T follicular helper cell (primary cell): ENCODE results near the gene CXCR4.
"Not testable (repeated sequence)": the region's sequence is repeated elsewhere in the genome, so short reads cannot be mapped to it uniquely, and the experiment has no call there.

Experiments used
- DNase-seq: peaks from one replicate; pipeline ENCODE4 v3.0.0-alpha.2; 2020; ENCODE audit warnings: low read depth

Gene CXCR4

DNA sequence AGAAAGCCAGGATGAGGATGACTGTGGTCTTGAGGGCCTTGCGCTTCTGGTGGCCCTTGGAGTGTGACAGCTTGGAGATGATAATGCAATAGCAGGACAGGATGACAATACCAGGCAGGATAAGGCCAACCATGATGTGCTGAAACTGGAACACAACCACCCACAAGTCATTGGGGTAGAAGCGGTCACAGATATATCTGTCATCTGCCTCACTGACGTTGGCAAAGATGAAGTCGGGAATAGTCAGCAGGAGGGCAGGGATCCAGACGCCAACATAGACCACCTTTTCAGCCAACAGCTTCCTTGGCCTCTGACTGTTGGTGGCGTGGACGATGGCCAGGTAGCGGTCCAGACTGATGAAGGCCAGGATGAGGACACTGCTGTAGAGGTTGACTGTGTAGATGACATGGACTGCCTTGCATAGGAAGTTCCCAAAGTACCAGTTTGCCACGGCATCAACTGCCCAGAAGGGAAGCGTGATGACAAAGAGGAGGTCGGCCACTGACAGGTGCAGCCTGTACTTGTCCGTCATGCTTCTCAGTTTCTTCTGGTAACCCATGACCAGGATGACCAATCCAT is 2.7 kb downstream of the CXCR4 start:
- DNase-seq: no peak

DNA sequence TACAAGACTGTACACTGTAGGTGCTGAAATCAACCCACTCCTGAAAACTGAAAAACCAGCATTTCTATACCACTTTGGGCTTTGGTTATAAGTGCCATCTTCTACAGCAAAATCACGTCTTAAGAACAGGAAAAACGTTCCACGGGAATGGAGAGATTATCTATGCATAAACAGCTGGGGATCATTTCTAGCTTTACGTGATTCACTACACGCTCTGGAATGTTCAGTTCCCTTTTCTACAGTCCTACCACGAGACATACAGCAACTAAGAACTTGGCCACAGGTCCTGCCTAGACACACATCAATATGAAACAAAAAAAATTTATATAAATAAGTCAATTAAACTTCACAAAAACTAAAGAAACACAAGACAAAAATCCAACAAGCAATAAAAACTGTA is 3.6 kb downstream of the CXCR4 start:
- no peak for DNase-seq

DNA sequence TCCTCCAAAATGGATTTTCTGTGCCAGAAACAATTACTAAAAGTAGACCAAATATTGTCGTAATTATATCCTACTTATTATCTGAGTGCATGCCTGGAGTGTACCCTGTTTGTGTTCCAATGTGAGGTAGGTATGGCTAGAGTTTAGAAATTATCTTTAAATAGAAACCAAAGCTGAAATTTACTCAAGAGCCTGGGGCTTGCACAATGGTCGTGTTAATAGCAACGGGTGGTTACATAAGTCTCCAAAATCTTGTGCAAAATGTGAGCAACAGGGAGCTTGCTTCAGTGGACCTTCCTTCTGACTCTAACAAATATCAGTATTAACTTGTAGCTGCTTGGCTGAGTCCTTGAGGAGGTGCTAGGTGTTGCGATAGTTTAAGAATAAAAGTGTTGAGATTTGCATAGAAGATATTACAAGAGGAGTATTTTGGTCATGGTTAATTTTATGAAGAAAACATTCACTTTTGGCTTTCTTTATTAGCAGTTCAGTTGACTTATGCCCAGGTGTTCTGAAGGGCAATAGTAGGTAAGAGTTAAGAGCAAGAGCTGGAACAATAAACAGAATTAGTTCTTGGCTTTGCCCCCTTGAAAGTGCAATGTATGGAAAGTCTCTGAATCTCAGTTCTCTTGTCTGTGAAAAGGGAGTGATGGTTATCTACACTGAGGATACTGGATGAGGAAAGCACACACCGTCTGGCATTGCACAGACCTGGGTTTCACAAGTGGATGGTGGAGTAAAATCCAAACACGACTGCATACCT is 4.6 kb downstream of the CXCR4 start:
- DNase-seq: no peak

DNA sequence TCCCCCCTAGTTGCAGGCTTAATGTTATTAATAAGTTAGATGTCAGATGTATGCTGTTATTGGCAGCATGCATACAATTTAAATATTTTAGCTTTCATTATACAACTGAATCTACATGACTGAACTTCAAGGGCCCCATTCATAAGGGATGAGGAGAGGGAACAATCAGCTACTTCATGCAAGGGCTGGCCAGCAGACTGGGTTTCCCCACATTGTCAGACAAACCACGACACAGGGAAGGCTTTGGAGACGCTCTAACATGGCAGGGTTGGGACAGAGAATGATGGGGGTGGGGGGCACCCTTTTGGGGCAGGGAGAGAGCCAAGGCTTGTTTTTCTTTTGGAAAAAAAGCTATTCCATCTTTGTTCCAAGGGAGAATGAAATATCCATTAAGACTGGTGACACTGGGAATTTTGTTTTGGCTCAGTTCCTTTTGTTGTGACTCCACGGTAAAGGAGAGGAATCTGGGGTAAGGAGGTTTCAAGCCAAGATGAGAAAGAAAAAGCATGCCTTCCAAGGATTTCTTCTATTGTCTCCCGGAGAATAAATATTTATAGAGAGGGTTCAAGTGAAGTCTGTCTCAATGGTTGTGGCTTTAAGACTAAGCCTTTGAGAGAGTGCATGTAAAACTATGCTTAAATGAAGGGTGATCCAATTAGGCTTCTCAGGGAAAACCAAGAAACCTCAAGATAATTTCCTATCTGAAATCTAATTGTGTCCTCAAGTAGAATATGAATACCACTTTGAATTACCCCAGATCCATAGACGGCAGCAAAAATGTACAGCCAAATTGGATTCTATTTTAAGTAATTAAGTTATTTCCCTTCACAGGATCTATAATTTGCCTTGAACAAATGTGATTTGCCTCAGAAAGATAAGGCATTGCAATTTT is 5.4 kb downstream of the CXCR4 start:
- DNase-seq: no peak

DNA sequence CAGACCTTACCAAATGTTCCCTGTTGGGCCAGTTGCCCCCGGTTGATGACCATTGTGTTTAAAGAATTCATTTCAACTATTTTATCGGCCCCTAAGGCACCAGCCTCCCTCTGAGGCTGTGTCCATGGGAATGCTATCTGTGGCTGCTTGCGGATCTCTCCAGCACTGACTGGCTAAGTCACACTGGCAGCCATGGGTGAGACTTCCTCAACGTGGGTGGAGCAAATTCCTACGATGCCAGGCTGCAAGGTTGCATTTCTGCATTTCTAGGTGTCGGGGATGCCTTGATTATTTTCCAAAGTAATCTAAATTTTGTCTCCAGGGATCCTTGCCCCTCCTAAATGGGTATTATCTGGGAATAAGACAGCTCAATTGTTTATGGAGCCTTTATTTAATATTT is 6.2 kb downstream of the CXCR4 start:
- DNase-seq: no peak

DNA sequence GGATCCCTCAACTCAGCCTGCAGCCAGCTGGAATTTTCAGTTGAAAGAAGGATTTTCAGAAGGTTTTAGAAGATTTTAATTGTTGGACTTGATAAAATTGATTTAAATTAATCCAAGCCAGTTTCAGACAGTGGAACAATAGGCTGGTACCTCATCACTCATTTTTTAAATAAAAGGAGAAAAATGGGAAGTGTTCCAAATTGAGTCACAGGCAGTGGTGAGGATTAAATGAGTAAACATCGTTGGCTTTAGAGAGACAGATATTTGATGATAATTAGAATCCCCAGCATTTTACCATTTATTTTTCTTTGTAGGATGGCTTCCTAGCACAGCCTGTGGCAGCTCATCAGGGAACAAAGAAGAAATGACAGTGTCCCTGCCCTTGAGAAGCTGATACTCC is 7.4 kb downstream of the CXCR4 start:
- DNase-seq: no peak

DNA sequence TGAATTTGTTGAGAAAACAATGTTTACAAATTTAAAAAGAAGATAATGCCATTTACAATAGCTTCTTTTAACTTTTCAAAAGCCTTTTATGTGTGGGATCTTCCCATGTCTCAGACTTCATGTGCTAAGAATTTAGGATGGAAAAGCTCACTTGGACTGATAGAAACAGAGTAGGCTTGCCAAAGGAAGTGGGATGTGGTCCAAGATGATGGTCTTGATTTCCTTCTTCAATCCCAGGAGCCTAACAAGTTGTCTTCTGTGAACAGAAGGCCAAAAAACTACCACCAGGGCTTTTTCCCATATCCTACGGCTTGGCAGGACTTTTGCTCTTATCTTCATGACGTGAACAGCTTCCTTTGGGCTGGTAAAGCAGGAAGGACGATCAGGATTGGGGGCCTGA is 9.5 kb downstream of the CXCR4 start:
- no peak for DNase-seq

DNA sequence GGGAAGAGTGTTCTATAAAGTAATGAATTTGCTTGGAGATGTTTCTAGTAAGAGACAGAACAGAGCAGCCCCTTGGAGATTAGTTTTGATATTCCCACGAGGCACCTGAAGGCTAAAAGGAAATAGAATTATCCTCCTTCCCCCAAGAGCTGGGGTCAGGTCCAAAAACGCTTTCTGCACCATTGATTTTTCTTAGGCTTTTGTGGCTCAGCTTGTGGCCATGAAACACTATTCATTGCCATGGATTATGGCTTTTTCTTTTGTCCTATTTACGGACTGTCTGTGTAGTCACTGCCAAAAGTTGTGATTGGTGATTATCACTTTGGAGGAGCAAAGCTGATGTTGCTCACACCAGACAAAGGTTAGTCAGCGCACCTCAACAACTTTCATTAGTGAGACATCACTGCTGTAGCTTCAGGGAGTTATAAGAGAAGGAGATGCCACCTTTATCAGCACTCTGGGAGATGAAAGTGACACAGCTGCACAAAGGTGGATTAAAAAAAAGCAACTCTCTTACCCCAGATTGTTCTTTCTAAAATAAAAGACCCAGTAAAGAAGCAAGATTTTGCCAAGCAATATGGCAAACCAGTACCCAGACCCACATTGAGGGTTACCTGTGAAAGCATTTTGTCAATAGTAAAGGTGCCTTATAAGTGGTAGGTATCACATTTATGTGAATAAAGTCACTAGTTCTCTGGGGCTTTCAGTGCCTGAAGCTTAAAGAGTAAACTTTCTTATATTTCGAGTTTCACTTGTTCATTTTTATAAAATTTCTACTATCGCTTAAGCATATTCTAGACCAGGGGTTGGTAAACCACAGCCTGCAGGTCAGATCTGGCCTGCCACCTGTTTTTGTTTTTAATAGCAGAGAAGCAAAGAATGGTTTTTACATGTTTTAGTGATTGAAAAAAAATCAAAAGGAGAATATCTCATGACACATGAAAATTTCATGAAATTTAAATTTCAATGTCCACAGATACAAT is 10.6 kb downstream of the CXCR4 start:
- DNase-seq: no peak

DNA sequence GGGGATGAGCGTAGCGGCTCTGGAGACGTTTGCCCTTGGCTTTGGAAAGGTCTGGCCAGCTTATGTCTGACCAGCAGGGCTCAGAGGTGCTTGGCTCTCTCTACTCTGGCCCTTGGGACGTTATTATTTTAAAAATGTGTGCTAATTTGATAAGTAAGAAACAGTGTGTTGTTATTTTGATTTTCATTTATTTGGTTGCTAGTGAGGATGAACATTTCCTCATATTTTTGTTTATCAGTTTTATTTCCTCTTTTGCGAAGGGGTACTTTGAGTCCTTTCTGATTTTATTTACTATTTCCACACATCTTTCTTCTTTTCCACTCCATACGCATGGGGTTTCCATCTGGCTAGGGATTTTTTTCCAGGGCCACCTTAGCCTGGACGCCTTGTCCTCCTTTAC is 11.4 kb downstream of the CXCR4 start:
- DNase-seq: no peak

DNA sequence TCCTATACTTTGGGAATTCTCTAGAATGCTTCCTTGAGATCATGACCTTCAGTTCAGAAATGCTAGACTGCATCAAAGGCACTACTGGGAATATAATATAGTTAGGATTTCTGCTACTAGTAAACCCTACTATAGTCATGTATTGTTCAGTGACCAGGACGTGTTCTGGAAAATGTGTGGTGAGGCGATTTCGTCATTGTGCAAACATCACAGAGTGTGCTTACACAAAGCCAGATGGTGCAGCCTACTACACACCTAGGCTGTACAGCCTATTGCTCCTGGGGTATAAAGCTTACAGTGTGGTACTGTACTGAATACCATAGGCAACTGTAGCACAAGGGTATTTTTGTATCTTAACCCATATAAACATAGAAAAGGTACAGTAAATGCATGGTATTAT is 13.0 kb downstream of the CXCR4 start:
- no peak for DNase-seq

DNA sequence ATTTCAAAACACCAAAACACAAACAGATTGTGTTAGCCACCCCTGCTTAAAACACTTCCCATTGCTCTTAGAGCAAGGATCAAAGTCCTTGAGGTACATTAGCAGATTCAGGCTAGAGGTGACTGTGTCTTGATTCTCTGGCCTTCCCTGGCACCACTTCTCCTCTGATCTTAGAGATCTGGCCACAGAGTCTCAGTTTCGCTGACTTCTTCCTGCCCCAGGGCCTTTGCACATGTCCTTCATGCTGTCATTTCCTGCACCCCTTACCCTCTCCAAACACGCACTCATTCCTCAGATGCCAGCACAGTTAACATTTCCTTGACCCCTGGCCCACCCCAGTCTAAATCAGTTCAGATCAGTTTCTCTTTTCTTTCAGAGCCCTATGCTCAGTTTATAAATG is 16.9 kb downstream of the CXCR4 start:
- DNase-seq: no peak

DNA sequence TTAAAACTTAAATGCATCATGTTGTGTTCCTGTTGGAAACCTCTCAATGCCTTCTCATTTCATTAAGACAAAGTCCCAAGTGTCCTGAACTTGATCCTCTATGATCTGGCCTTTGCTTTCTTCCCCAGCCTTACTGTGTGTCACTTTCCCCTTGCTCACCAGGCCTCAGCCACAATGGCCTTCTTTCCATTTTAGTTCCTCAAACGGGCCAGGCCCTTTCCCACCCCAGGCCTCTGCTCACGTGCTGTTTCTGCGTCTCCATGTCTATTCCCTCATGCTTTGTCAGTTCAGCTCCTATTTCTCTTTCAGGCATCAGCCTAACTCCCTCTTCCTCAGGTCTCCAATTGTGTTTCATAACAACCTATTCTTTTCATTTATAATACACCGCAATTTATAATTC is 19.5 kb downstream of the CXCR4 start:
- DNase-seq: no peak

DNA sequence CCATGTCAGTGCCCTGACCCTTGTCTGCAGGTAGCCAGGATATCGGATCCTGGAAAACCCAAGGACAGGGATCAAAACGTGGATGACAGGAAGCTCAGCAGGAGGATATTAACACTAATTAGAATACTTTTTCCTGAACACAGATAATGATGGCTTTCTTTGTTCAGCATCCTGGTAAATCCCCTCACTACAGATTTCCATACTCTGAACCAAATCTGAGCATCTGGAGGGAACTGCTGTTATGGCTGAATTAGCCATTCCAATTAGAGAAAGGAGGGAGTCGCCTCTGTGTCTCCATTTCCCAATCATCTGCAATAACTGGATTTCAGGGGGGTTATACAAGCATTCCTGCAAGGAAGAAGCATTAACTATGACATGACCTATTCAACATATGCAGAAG is 24.4 kb downstream of the CXCR4 start:
- DNase-seq: no peak

DNA sequence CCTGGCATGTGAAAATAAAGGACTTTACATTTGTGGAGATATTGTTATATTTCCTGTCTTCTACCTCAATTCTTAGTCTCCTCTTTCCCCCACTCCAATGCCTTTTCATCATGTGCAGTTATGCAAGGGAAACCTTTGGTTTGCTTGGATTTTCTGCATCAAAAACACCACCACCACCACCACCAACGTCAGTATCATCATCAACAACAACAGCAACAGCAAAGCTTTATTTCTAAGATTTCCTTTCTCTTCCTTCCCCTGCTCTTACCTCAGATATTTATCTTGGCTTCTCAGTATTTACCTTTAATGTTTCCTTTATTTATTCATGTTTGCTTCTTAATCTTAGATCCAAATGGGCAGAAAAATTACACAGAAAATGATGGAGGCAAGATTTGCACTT is 26.1 kb downstream of the CXCR4 start:
- no peak for DNase-seq

DNA sequence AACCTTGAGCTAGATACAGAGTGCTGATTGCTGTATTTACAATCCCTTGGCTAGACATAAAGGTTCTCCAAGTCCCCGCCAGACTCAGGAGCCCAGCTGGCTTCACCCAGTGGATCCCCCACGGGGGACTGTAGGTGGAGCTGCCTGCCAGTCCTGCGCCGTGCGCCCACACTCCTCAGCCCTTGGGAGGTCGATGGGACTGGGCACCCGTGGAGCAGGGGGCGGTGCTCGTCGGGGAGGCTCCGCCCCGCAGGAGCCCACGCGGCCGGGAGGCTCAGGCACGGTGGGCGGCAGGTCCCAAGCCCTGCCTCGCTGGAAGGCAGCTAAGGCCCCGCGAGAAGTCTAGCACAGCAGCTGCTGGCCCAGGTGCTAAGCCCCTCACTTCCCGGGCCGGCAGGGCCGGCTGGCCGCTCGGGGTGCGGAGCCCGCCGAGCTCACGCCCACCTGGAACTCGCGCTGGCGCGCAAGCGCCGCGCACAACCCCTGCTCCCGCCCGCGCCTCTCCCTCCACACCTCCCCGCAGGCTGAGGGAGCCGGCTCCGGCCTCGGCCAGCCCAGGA is 30.0 kb downstream of the CXCR4 start:
- DNase-seq: not testable (repeated sequence)

DNA sequence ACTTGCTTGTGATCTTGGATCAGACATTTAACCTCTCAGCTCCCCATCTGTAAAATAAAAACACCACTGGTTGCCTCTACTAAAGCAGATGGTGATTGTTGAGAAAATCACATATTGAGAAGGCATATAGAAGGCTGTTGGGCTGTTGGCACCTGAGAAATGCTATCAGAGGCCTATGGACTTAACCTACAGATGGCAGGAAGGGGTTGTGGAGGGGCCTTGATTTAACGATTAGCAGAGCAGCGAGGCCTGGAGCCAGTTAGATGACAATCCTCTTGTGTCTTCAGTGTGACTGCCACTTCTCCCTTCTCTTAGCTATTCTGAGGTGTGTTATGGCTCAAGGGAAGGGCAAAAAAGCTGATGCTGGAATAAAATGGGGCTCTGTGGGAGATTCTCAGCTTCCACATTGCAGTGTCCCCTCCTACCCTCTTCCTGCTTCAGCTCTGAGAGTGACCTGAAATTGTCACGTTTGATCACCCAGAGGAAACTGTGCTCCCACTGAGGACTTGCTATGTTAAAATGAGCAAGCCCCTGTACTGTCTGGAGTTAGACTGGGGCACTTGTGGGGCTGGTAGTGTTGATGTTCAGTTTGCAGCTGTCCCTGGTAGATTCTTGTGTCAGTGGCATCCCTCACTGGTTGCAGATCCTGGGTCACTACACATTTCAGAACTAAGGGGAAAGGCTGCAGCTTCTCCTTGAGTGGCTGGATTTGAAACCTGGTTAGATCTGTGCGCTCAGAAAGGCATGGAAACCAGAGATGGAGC is 31.5 kb downstream of the CXCR4 start:
- no peak for DNase-seq

DNA sequence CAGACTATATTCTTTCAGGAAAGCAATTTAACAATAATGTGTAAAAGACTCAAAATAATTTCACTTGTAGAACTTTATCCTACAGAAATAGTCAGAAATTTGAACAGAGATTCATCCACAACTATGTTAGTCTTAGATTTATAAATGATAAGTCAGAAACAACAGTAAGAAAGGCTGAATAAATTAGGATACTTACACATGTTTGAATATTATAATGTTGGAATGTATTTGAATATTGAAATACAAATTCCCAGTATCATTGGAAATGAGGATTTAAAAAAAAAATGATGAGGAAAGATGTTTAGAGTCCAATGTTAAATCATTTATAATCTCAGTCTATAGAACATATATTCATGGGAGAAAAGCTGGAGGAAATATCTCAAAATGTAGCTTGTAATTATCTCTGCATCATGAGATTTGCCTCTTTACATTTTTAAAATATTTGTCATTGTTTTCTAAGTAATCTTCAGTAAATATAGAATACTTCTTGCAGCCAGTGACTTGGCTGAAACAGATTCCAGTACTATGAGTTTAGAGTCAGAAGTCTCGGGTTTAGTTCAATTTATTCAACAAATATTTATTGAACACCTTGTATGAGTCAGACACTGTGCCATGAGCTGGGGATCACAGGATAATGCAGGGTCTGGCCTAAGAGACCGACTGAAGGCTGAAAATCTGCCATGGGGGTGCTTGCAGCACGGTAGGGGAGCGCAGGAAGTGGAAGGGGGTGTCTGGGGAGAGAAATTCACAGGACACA is 32.3 kb downstream of the CXCR4 start:
- DNase-seq: no peak

DNA sequence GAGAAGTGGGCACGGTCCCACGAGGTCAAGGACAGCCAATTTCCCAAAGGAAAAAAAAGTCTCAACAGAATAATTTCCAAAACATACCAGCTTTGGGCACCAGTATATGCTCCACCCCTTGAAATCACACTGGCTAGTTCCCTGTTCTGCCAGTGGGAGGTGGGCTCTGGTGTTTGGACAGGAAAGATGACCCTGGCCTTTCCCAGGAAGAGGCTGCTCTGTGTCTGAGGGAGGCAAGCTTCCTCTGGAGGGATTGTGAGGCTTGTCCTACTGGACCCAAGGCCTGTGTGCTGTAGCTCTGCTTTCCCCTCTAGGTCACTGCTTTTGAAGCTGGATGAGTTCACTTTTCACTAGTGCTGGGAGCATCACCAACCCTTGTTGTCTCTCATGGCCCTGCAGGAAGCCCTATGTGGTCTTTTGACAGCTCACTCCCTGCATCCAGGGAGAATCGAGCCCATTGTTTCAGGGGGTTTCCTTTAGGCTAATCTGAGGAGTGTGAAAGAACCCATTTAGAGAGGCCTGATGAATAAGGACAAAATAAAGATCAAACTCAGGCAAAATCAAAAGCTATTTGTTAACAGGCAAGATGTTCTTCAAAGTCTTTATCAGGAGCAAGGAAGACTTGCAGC is 36.3 kb downstream of the CXCR4 start:
- DNase-seq: no peak

DNA sequence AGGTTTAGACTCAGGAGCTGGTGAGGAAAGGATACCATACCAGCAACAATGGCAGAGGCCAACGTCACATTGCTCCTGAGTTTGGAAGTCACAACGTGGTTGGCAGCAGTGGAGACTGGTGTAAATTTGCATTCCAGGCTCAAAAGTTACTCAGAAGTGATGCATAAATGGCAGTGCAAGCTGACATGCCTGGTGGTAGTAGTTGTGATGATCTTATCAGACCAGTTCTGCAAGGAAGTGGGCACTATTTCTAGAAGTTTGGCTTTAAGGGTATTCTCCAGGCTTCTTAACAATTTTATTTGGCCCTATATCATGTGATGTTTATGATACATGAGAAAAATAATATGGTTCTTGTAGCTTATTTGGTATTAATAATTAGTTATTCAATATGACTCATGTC is 37.8 kb downstream of the CXCR4 start:
- DNase-seq: no peak

DNA sequence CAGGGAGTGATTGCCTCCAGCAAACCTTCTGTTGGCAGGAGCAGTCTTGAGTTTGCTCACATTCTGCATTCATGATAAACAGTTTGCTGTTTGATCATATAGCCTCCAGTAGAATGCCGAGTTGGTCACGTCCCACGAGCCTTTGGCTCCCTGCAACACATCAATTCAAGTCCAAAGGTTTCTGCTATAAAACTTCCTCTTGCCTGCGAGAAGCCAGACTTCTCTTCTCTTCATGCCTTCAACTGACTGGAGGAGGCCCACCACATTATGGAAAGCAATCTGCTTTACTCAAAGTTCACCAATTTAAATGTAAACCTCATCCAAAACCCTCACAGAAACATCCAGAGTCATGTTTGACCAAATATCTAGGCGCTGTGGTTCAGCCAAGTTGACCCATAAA is 40.8 kb downstream of the CXCR4 start:
- DNase-seq: no peak
